Thyroid gland (tissue), 4 donors: ENCODE data around the gene BHMT.

ENCODE experiments used
- CTCF ChIP-seq, 6 experiments: fragments of 200-600 bp in 3 of 6; fragments of 450-650 bp in 3 of 6; sonication (generic) in 3 of 6; IDR thresholded peaks; one replicate each; pipeline ENCODE4 v1.5.1; 2016 to 2019; ENCODE audit warnings: antibody characterized with exemption in 6 of 6, mild to moderate bottlenecking in 2 of 6, inconsistent platforms in 1 of 6, moderate library complexity in 1 of 6
- POLR2A ChIP-seq, 2 donors: fragments of 450-650 bp; IDR thresholded peaks; one replicate each; pipeline ENCODE4 v1.6.1; 2017; ENCODE audit warnings: antibody characterized with exemption in 2 of 2, mild to moderate bottlenecking in 2 of 2, moderate library complexity in 1 of 2

- TF ChIP-seq CTCF (IDR thresholded peaks at IDR 0.05) = no peak
- no peak for TF ChIP-seq POLR2A (IDR thresholded peaks at IDR 0.05)
These were observed 41.3 kb upstream of the BHMT start for GRCh38 chr5:79070350-79070667.
